HS-5 (cell line): ENCODE data around the gene CAMTA1.
A peak's percentile ranks its signal among the peaks of the same experiment; 100 is the strongest.

Experiments used
- DNase-seq: peaks from one replicate; pipeline ENCODE4 v3.0.0-alpha.2; 2012; ENCODE audit warnings: low read depth

The CAMTA1 gene

DNA sequence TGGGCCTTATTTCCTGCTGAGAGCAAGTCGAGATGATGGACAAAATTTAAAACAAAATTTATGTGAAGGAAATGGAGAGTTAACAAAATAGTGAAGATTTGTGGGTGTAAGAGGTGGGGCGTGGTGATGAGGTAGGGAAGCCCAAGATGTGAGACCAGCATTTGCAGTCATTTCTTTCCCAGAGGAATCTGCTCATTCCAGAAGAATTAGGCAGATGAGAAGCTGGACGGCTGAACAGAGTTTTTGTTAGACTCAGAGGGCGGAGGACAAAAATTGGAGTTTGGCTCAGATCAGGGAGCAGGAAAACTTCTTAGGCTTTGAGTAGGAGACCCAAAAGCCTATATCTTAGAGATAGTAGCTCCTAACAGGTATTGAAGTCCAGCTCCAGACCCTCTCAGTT, 65.3 kb downstream of the CAMTA1 start:
- DNase-seq, result no peak

DNA sequence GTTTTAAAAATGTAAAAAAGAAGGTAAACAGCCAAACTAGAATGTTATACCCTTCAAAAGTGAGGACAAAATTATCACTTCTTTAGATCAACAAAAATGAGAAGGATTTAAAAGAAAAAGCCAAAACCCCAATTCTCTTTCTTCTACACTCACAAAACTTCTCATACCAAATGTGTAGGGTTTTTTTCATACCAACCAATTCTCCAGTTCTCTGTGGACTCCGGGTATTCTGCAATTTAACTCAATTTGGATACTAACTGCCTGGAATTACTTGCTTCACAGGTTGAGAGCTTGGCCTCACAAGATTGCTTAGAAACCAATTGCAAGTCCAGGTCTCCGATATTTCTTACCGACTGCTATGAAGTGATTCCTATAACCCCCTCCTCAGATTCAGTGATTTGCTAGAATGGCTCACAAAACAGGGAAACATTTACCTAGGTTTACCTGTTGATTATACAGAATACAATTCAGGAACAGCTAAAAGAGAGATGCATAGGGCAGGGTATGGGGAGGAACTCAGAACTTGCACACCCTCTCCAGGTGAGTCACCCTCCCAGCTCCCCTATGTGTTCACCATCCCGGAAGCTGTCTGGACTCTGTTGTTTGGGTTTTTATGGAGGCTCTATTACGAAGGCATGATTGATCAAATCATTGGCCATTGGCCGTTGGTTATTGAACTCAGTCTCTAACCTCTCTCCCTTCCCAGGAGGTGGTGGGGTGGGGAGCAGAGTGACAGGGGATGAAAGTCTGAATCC, 67.1 kb downstream of the CAMTA1 start:
- no peak for DNase-seq

DNA sequence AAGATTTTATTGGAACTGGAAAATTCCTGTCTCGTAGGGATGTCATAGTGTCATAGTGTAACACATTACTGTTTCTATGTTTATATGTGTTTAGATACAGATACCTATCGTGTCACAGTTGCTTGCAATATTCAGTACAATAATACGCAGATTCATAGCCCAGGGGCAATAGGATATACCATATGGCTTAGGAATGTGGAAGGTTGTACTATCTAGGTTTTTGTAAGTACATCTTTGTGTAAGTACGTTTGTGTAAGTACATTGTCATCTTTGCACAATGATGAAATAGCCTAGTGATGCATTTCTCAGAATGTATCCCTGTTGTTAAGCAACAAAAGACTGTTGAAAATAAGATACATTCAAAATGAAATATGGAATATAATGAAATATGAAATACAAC, 68.9 kb downstream of the CAMTA1 start:
- no peak for DNase-seq

DNA sequence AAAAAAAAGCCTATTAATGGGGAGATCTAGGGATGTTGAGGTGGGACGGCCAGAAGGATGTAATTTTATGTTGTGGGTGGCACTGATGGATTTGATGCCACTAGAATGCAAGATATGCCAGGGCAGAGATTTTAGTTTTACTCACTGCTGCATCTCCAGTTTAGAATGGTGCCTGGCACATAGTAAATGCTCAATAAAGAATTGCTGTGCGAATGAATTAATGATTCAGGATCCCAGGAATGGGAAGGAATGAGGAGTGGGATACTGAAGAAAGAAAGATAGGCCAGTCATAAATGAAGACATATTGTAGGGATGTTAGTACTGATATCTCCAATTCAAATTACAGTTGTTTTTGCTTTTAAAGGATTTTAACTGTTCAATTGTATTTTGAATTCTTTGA, 72.6 kb downstream of the CAMTA1 start:
- DNase-seq, result no peak

DNA sequence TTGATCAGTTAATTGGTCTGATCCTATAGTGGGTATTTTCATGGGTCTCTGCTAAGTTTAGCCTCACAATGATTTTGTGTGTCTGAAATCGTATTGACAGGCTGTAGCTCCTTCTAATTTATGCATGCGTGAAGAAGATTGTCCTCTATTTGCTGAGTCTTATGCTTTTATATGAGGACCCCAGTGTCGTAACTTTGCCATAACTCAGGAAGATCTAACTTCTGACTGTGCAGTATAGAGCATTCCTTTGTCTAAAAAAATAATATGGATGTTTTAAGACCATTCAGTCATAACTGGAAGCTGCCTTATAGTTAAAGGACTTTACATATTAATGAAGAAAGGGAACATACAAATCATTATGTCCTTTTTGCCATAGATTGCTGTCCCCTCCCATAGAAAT, 73.3 kb downstream of the CAMTA1 start:
- no peak for DNase-seq

DNA sequence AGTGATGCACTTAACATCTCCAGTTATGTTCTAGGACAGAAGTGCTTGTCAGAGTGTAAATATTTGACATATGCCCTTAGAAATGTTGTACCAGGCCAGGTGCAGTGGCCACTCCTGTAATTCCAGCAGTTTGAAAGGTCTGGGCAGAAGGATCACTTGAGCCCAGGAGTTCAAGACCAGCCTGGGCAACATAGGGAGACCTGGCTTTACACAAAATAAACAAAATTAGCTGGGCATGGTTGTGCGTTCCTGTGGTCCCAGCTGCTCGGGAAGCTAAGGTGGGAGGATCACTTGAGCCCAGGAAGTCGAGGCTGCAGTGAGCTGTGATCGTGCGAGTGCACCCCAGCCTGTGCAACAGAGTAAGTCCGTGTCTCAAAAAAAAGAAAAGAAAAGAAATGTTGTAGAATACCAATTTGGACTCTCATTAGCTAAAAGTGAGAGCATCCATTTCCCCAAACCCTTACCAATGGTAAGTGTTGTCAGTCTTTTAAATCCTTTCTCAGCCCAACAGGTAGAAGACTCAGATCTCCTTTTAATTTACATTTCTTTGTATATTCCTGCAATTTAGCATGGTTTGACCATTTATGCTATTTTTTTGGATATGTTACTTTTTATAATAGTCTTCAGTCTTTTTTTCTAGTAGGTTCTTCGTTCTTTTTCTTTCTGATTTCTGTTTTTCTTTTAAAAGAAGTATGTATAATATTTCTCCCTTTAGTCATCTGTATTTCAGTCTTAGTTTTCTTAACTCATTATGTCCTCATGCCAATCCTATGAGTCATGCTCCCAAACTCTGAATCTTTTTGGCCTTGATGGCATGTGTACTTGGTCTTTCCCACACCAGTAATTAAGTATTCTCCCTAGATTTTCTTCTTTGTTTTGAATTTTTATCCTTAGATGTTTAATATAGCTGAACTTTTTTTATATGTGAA, 74.4 kb downstream of the CAMTA1 start:
- DNase-seq, result peak; percentile 97

DNA sequence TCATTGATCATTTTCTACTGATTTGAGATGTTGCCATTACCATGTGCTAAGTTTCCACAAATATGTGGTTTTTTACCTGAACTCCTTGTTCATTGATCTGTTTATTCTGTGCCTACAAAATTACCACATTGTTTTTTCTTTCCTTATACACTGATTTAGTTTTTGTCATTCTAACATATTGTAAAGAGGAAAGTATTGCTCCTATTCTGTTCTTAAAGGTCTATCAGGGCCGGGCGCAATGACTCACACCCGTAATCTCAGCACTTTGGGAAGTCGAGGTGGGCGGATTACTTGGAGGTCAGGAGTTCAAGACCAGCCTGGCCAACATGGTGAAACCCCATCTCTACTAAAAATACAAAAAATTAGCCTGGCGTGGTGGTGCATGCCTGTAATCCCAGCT, 75.1 kb downstream of the CAMTA1 start:
- DNase-seq, result no peak

DNA sequence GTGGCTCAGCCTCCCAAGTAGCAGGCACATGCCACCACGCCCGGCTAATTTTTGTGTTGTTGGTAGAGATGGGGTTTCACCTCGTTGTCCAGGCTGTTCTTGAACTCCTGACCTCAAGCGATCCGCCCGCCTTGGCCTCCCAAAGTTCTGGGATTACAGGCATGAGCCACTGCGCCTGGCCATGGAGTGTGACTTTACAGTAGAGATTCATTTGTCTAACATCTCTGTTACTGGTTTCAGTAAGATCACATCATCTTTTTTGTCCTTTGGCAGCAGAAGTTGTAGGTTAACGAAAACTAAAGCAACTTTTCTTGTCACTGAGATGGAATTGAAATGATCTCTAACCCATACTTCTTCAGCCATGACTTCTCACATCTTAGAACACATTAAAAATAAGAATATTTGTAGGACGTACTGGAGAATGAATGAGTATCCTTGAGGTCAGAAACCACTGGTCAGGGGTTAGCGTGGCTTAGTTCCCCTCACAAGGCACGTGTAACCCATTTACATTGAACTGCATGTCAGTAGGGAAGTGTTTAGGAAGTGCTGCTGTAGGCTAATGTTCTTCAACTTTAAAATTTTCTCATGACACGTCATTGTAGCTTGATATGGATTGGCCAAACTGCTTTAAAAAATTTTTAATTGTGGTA, 75.9 kb downstream of the CAMTA1 start:
- no peak for DNase-seq

DNA sequence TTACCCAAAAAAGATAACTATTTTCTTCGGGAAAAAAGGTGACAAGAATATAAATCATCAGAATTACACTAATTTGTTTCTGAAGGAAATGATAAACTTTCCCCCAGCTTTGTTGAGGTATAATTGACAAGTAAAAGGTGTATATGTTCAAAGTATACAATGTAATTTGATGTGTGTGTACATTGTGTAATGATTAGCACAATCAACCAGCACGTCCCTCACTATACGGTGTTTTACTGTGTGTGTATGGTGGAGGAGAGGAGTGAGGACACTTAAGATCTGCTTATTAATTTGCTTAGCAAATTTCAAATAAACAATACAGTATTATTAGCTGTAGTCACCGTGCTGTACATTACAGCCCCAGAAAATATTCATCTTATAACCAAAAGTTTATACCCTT, 77.7 kb downstream of the CAMTA1 start:
- DNase-seq, result no peak

DNA sequence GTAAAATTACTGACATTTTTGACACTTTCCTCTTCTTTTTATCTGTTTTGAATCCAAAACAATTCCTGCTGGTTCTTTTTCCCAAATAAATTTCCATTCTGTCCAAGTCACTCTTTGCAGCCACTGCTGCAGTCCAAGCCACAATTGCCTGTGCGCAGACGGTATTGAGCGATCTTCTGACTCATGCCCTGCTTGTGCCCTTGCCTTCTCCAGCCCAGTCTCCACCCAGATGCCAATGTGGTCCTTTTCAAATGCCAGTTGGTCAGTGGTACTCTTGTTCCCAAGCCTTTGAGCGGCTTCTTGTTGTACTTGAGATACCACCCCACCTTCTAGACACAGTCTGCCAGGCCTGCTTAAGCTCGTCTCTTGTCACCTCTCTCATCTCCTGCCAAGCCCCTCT, 78.9 kb downstream of the CAMTA1 start:
- no peak for DNase-seq

DNA sequence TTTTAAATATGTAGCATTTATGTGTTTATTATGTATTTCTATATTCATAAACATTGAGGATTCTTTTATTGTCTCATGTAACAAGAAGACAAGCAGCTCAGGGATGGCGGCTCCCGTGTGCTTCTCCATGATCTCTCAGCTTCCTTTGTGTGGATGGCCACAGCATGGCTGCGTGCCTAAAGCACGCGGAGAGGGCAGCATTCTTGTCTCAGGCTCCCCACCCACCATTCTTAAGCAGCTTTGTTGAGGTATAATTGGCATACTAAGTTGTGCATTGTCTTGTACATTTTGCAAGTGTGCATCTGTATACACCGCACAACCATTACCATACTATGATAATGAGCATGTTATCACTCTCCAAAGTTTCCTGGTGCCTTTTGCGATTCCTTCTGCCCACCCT, 81.6 kb downstream of the CAMTA1 start:
- DNase-seq, result no peak

DNA sequence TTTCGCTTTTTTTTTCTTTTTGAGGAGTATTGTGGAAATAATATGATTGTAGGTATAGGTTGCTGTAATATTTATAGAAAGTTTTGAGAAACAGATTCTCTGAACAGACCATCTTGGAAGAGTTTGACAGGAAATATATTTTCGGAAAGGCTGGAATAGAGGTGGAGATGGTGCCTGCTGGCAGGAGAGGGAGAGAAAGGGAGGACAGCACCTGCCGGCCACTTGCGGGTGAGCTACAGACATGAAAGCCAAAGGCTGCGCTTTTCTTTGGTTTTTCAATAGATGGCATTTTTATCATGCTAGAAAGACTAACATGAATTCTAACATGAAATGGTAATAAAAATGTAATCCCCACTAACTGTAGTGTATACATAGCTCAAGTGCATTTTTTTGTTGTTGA, 82.1 kb downstream of the CAMTA1 start:
- no peak for DNase-seq

DNA sequence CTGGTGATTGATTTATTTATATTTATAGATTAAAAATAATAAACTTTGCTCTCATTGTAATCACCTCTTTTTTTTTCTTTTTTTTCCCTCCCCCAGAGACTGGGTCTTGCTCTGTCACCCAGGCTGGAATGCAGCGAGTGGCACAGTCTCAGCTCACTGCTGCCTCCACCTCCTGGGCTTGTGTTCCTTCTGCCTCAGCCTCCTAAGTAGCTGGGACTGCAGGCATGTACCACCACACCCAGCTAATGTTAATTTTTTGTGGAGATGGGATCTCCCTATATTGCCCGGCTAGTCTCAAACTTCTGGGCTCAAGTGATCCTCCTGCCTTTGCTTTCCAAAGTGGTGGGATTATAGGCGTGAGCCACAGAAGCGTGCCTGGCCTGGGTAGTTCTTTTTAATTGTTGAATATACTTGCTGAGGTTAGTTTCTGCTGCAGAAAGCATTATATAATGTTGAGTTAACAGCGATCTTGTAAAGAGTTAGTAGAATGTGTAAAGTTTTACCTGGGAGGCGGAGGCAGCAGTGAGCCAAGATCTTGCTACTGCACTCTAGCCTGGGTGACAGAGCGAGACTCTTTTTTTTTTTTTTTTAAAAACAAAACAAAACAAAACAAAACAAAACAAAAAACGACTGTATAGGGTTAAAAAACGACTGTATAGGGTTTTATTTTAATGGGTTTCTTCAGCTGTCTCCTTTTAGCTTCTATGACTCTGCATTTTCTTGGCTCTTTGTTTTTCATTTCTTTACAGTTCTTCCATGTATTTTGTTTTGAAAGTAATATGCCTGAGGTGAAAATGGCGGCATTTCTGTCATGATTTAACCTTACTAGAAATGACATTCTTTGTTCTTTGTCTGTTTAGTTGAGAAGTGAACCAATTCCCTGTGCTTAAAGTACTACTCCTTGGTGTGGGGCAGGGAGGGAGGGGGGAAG, 82.7 kb downstream of the CAMTA1 start:
- DNase-seq, result no peak

DNA sequence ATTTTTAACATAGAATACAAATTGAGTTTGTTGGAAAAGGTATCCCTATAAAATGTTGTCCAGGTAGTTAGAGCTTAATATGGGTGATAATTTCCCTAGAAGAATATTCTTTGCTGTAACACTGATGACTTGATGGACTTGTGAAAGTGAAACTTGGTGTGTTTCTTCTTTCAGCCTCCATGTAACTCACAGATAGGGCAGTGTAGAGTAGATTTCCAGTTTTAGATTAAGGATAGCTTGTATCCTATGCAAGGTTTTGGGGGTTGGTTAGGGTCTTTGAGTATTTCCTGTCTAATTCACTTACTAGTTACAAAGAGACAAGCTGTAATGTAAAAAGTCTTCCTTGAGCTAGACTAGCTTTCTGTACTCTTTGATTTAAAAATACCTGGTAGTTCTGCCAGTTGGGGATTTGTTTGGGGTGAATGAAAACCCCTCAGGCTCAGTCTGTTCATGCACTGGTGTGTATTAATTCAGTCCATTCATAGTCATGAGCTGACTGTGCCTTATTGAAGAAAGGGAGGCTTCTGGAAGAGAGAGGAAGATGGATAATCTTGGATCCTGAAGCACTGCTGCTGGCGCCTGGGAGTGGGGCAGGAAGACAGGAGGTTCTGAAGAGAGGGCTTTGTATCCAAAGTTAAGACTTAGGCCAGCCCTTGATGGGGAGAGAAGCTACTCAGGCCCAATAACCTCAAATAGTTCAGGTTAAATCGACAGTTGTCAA, 83.6 kb downstream of the CAMTA1 start:
- no peak for DNase-seq

DNA sequence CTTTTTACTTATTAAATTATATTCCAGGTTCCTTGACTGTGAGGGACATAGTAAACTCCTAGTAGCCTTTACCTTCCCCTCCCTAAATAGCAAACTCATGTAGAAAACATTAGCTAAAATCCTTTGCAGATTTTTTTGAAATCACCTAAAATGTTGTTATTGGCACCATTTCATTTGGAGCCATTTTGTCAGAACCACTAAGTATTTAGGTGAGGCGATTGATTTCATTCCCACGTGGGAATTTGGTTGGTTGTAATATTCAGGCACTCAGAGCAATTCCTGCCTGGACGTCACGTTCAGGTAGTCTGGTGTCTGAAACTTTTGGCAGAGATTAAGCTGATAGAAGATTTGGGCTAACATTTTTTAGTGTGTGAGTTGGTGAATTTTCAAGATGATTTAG, 84.3 kb downstream of the CAMTA1 start:
- DNase-seq, result no peak

DNA sequence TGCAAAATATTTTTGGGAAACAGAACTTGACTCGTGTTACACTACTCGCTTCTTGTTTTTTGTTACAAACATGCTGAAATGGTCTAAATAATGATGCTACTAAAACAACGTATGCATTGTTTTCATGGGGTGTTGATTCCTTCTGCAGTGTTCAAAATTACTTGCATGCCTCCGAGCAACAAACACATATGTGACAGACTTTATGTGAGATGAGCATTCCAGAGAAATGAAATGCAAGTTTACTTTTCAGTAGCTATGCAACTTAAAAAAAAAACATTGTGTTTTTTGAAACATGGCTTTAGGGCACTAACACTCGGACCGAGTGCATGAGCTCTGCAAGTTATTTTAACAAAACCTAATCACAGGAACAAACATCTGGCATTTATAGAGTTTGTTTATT, 84.8 kb downstream of the CAMTA1 start:
- no peak for DNase-seq

DNA sequence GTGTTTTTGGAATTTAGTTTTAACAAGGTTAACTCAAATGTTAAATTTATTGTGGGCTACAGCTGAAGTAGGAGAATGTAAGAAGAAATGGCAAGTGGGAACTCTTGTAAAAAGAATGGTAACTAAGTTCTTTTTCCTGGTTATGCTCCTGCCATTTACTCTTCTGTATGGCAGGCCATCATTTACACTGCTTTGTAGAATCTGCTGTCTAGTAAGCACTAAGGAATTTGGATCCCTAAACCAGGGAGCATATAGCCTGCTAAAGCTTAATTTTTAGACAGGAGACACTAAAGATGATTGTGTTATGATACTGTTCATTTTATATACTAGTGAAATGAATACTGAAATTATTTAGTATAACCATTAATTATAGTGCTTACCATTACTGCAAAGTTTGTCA, 85.3 kb downstream of the CAMTA1 start:
- no peak for DNase-seq

DNA sequence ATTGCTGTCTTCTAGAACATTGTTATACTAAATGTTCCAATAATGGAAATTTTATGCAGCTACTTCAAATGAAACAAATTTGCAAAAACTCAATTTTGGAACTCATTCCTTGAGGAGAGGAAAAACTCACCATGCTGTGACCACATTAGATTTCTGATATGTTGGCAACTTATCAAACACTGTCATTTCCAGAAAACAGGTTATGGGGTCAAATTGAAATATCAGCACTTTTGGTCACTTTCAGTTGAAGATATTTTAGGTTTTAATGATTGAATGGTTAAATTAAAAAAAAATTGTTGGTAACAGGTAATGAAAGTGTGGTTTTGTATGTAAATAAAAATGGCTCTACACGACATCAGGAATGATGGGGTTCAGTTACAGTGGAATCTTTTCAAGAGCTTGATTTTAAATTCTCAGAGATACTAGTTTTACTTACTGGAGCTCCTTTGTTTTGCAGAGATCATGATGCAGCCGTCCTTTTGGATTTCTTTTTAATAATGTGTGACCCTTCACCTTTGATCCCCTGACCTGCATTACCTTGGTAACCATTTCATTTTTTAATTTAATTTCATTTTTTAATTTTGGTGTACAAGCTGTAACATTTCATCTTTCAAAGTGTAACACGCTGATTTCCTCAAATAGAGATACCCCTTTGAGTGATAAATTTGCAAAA, 86.2 kb downstream of the CAMTA1 start:
- no peak for DNase-seq

DNA sequence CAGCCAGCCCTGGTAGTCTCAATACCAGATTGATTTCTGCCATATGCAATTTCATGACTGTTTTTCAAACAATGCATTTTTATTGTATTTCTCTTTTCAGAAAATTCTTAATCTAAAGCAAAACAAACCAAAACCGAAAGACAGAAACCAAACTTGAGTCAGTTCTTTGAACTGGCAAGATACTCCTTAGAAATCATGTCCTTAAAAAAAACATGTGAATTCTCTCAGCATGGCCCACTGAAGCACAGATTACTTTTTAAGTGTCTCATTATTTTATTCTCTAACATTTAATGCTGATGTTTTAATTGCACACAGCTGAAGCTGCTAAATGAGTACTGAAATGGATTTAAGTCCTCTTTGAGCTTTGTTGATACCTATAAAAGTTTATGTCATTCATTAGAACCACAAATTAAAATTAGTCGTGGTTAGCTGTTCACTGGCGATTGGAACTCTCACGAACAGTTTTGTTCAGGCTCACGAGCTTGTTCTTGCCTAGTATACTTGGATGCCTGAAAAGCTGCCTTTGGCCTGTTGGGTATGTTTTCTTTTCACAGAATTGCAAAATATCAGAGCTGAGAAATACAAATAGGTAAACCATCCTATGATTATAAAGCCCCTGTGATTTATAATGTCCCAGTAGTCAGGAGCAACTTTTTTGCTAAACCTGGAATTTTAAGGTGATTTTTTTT, 87.5 kb downstream of the CAMTA1 start:
- DNase-seq, result no peak
